Subcutaneous adipose tissue (tissue), 4 donors: ENCODE data around the gene CDK15. TPM values are rescaled to one million over a fixed set of nuclear protein-coding genes. Genes with fewer than 3 reads are reported as not detected.

Experiments
- CTCF ChIP-seq: fragments of 450-650 bp; IDR thresholded peaks from one replicate; pipeline ENCODE4 v1.5.1; 2016; ENCODE audit warnings: low read depth, mild to moderate bottlenecking, control low read depth, antibody characterized with exemption, moderate library complexity
- total RNA-seq, 4 donors: library from RNA; depleted of rRNA; stranded (reverse); fragments of >200 nt; gene quantifications; one replicate each; pipeline ENCODE4 v1.1.0, GENCODE V29; 2016

The CDK15 gene
- total RNA-seq, 4 donors from 2014 or later, result 0.57 to 6.5 (median 3.8) TPM

- no peak for TF ChIP-seq CTCF
Measured at GRCh38 chr2:201931951-201932350, 125.6 kb downstream of the CDK15 start.

GRCh38 chr2:201932511-201932910, 126.2 kb downstream of the CDK15 start:
- no peak for TF ChIP-seq CTCF

GRCh38 chr2:201933792-201934237, 127.5 kb downstream of the CDK15 start:
- no peak for TF ChIP-seq CTCF

GRCh38 chr2:201936817-201937216, 130.5 kb downstream of the CDK15 start:
- TF ChIP-seq CTCF, result no peak

- no peak for TF ChIP-seq CTCF
Measured at GRCh38 chr2:201937343-201937742, 131.0 kb downstream of the CDK15 start.

- TF ChIP-seq CTCF, result no peak
Measured at GRCh38 chr2:201938156-201938775, 131.9 kb downstream of the CDK15 start.

GRCh38 chr2:201938781-201939180, 132.4 kb downstream of the CDK15 start:
- TF ChIP-seq CTCF, result no peak
